Keratinocyte (primary cell): ENCODE results near the gene PHF2. TPM values are rescaled to one million over a fixed set of nuclear protein-coding genes. Genes with fewer than 3 reads are reported as not detected.

Experiments
- DNase-seq: peaks from one replicate; pipeline ENCODE4 v3.0.0-alpha.2; 2011; ENCODE audit warnings: low read depth, missing footprints, low spot score
- FAIRE-seq: peaks from 2 replicates; lab custom pipeline; 2011; peaks lifted over from hg19 to GRCh38; lab: Jason Lieb, UNC
- H2AFZ ChIP-seq: 2 replicates; pipeline ENCODE4 v1.6.0; 2012; ENCODE audit warnings: low read length, control low read depth, inconsistent platforms; ENCODE audit not compliant: control insufficient read depth
- H3K27ac ChIP-seq: 2 replicates; pipeline ENCODE4 v1.5.1; 2011; ENCODE audit warnings: low read length; ENCODE audit not compliant: control insufficient read depth, insufficient read depth
- H3K27me3 ChIP-seq: 3 replicates; pipeline ENCODE4 v1.6.0; 2011; ENCODE audit warnings: low read length; ENCODE audit not compliant: control insufficient read depth, insufficient read depth; ENCODE audit errors: extremely low read depth
- H3K36me3 ChIP-seq, 2 experiments: 2 replicates in 1 of 2; 3 replicates in 1 of 2; pipeline ENCODE4 v1.5.1; 2011; ENCODE audit warnings: low read length in 2 of 2, mild to moderate bottlenecking in 1 of 2; ENCODE audit not compliant: control insufficient read depth in 2 of 2, insufficient read depth in 2 of 2; ENCODE audit errors: extremely low read depth in 1 of 2
- H3K4me1 ChIP-seq: 3 replicates; pipeline ENCODE4 v1.5.1; 2011; ENCODE audit warnings: low read length; ENCODE audit not compliant: control insufficient read depth, insufficient read depth; ENCODE audit errors: extremely low read depth
- H3K4me2 ChIP-seq: 3 replicates; pipeline ENCODE4 v1.6.0; 2011; ENCODE audit warnings: low read depth, low read length; ENCODE audit not compliant: control insufficient read depth, insufficient read depth; ENCODE audit errors: extremely low read depth
- H3K4me3 ChIP-seq, 3 experiments: fragments of 200-600 bp in 1 of 3; sonication (generic) in 1 of 3; 2 replicates in 2 of 3; 3 replicates in 1 of 3; pipeline ENCODE4 v1.5.1; 2011 to 2016; ENCODE audit warnings: low read length in 3 of 3, mild to moderate bottlenecking in 3 of 3, control low read depth in 2 of 3, inconsistent platforms in 1 of 3, low read depth in 1 of 3, mixed read lengths in 1 of 3, mixed run types in 1 of 3, moderate library complexity in 1 of 3; ENCODE audit not compliant: control insufficient read depth in 2 of 3, insufficient read depth in 2 of 3; ENCODE audit errors: extremely low read depth in 1 of 3
- H3K79me2 ChIP-seq: 2 replicates; pipeline ENCODE4 v1.6.0; 2012; ENCODE audit warnings: low read length; ENCODE audit not compliant: control insufficient read depth, insufficient read depth
- H3K9ac ChIP-seq: 3 replicates; pipeline ENCODE4 v1.6.0; 2011; ENCODE audit warnings: low read length; ENCODE audit not compliant: control insufficient read depth, insufficient read depth; ENCODE audit errors: extremely low read depth
- H3K9me1 ChIP-seq: 3 replicates; pipeline ENCODE4 v1.6.0; 2011; ENCODE audit warnings: low read length; ENCODE audit not compliant: control insufficient read depth, insufficient read depth; ENCODE audit errors: extremely low read depth
- H3K9me3 ChIP-seq: 2 replicates; pipeline ENCODE4 v1.5.1; 2012; ENCODE audit warnings: low read depth, low read length; ENCODE audit not compliant: control insufficient read depth
- H4K20me1 ChIP-seq: 3 replicates; pipeline ENCODE4 v1.6.0; 2011; ENCODE audit warnings: low read length; ENCODE audit not compliant: control insufficient read depth, insufficient read depth; ENCODE audit errors: extremely low read depth
- EZH2 ChIP-seq: IDR thresholded peaks from one replicate; pipeline ENCODE4 v1.6.1; 2012; ENCODE audit warnings: inconsistent platforms, mild to moderate bottlenecking, low read length, moderate library complexity
- dilution Hi-C: fragments of 300-500 bp; cut with MboI; formaldehyde crosslinking; loops from one replicate; pipeline ENCODE4 v1.7.0; 2020; ENCODE audit warnings: low sequenced_read_pairs; ENCODE audit not compliant: extremely low pct_ligation_motif_present
- polyA plus RNA-seq, 5 experiments: library from polyadenylated mRNA; depleted of rRNA in 3 of 5; stranded (reverse) in 3 of 5; stranded (forward) in 1 of 5; unstranded in 1 of 5; fragments of >200 nt; gene quantifications; 1 replicate in 1 of 5; 2 replicates in 3 of 5; 3 replicates in 1 of 5; pipeline versions ENCODE4 v1.2.1 to v1.2.3, GENCODE V29; 2011 to 2012; ENCODE audit warnings: missing spikeins in 2 of 5, low read depth in 1 of 5, low replicate concordance in 1 of 5
- TF ChIP-seq, protein P1 (sequence below), 3 experiments: IDR thresholded peaks in 1 of 3; conservative IDR thresholded peaks in 1 of 3; optimal IDR thresholded peaks in 1 of 3; 2 replicates in 2 of 3; 3 replicates in 1 of 3; pipeline versions ENCODE3 to v1.5.1; 2011; ENCODE audit warnings: low read length in 3 of 3, mild to moderate bottlenecking in 3 of 3, moderate library complexity in 2 of 3, control low read depth in 1 of 3, inconsistent platforms in 1 of 3; ENCODE audit not compliant: insufficient read depth in 2 of 3; ENCODE audit errors: extremely low read depth in 1 of 3

The PHF2 gene
- polyA plus RNA-seq, 1 donor (not counting 4 experiments of a cell fraction or from before 2014, with no cell fraction given), result 5.1 TPM

DNA sequence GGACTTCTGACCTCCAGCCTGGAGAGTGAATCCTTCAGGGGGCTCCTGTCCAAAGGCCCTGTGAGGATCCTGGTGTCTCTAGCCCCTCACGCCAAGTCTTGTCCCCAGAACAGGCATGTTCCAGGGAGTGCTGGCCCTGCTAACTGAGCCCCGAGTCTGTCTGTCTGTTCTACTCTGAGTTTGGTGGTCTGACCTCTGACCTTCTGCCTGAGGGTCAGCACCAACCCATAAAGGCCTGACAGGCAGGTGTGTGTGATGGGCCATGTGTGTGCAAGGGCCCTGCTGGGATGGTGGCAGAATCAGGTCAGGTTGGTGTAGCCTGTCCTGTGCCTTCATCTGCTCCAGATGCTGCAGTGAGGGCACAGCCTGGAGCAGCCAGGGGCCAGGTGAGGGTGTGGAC, 46.3 kb downstream of the PHF2 start:
- Histone ChIP-seq H3K79me2 (peaks cover 43% of the 10 kb centered on the region), H3K9me1 (no peaks in the 10 kb centered on the region), H3K9ac (no peak overlapping the region), H4K20me1 (no peaks in the 10 kb centered on the region), H3K36me3 (peaks cover 0 to 3% of the 10 kb centered on the region in 2 experiments), H3K9me3 (peaks cover 1% of the 10 kb centered on the region), H3K4me2 (no peak overlapping the region), H3K4me1 (no peaks in the 10 kb centered on the region), H3K4me3 (no peak overlapping the region), H2AFZ (no peak overlapping the region), H3K27ac (no peak overlapping the region), H3K27me3 (no peaks in the 10 kb centered on the region)
- DNase-seq (no peak), FAIRE-seq (no peak)
- TF ChIP-seq EZH2, result no peak
- TF ChIP-seq, protein P1, sequence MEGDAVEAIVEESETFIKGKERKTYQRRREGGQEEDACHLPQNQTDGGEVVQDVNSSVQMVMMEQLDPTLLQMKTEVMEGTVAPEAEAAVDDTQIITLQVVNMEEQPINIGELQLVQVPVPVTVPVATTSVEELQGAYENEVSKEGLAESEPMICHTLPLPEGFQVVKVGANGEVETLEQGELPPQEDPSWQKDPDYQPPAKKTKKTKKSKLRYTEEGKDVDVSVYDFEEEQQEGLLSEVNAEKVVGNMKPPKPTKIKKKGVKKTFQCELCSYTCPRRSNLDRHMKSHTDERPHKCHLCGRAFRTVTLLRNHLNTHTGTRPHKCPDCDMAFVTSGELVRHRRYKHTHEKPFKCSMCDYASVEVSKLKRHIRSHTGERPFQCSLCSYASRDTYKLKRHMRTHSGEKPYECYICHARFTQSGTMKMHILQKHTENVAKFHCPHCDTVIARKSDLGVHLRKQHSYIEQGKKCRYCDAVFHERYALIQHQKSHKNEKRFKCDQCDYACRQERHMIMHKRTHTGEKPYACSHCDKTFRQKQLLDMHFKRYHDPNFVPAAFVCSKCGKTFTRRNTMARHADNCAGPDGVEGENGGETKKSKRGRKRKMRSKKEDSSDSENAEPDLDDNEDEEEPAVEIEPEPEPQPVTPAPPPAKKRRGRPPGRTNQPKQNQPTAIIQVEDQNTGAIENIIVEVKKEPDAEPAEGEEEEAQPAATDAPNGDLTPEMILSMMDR (optimal IDR thresholded peaks at IDR 0.05 in 1 of 3, IDR thresholded peaks at IDR 0.05 in 1 of 3, conservative IDR thresholded peaks at IDR 0.05 in 1 of 3; ENCODE audit: extremely low read depth in 1 of 3, insufficient read depth in 2 of 3, low read length in 3 of 3), result no peak
- dilution Hi-C loops, result no loop called here

DNA sequence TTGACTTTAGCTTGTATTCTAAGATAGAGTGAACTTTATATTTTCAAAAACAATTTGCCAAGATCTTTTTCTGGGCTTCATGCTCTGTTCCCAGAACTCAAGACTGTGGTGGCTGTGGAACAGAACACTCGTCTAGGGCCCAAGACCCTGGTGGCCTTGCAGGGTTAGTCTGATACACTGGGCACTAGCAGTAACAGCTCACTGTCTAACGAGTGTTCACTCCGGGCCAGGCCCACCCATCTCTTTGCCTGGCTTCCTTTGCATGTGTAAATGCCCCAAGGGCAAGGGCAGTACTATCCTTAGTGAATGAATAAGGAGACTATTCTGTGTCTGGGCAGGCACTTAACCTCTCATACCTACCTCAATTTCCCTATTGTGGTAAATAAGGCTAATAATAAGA, 47.4 kb downstream of the PHF2 start:
- Histone ChIP-seq H3K4me1 (no peaks in the 10 kb centered on the region), H3K4me2 (no peak overlapping the region), H3K4me3 (no peak overlapping the region), H3K9ac (no peak overlapping the region), H3K9me3 (peaks cover 4% of the 10 kb centered on the region), H3K9me1 (no peaks in the 10 kb centered on the region), H3K27me3 (no peaks in the 10 kb centered on the region), H3K36me3 (no peaks in the 10 kb centered on the region), H4K20me1 (no peaks in the 10 kb centered on the region), H3K27ac (no peak overlapping the region), H3K79me2 (peaks cover 38% of the 10 kb centered on the region), H2AFZ (no peak overlapping the region)
- no peak for FAIRE-seq
- no peak for TF ChIP-seq EZH2
- DNase-seq, result no peak
- dilution Hi-C loops, result no loop called here

DNA sequence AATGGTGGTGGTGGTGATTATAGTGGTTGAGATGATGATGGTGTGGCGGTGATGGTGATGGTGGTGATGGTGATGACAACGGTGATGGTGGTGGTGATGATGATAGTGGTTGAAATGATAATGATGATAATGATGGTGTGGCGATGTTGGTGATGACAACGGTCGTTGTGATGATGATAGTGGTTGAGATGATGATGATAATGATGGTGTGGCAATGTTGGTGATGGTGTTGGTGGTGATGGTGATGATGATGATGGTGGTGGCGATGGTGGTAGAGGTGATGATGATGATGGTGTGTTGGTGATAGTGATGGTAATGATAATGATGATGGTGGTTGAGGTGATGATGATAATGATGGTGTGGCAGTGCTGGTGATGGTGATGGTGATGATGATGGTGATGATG, 48.0 kb downstream of the PHF2 start:
- DNase-seq, result no peak
- H3K9me1 ChIP-seq, result no peaks in the 10 kb centered on the region
- no peak overlapping the region for H3K4me2 ChIP-seq
- H3K36me3 ChIP-seq, result no peaks in the 10 kb centered on the region
- peaks cover 4% of the 10 kb centered on the region for H3K9me3 ChIP-seq
- no peaks in the 10 kb centered on the region for H3K27me3 ChIP-seq
- H3K79me2 ChIP-seq, result peaks cover 37% of the 10 kb centered on the region
- H3K27ac ChIP-seq, result no peak overlapping the region
- H3K9ac ChIP-seq, result no peak overlapping the region
- H3K4me1 ChIP-seq, result no peaks in the 10 kb centered on the region
- dilution Hi-C loops, result no loop called here
- no peaks in the 10 kb centered on the region for H4K20me1 ChIP-seq
- FAIRE-seq, result no peak
- no peak overlapping the region for H3K4me3 ChIP-seq
- no peak overlapping the region for H2AFZ ChIP-seq
- TF ChIP-seq, protein P1 (optimal IDR thresholded peaks at IDR 0.05 in 1 of 3, IDR thresholded peaks at IDR 0.05 in 1 of 3, conservative IDR thresholded peaks at IDR 0.05 in 1 of 3; ENCODE audit: extremely low read depth in 1 of 3, insufficient read depth in 2 of 3, low read length in 3 of 3), result no peak
- no peak for TF ChIP-seq EZH2
